Measurements from ENCODE around the gene TFCP2. TPM values are rescaled to one million over a fixed set of nuclear protein-coding genes. Genes with fewer than 3 reads are reported as not detected.

Gene TFCP2
- total RNA-seq, 6 experiments from 2014 or later, result 6.3 to 9.4 (median 7.3) TPM

- WGBS (ENCODE audit: insufficient coverage, low coverage, low lambda C conversion rate, missing lambda C conversion rate), result 87% methylated on average over 7 of the region's 7 CpGs
- no peaks in the 10 kb centered on the region for H3K9me3 ChIP-seq
- peaks cover 0 to 15% (median 2%) of the 10 kb centered on the region in 4 donors for H3K4me1 ChIP-seq
- peaks cover 0 to 58% (median 0%) of the 10 kb centered on the region in 4 donors for H3K36me3 ChIP-seq
- intact Hi-C loops (cut with DNase I), result no loop called here
- no peaks in the 10 kb centered on the region for H3K27me3 ChIP-seq
- ATAC-seq, result no peak
- H3K4me3 ChIP-seq, result no peak overlapping the region
- TF ChIP-seq CTCF (IDR thresholded peaks at IDR 0.05), result no peak
- TF ChIP-seq POLR2A (IDR thresholded peaks at IDR 0.05), result no peak
- no peak for DNase-seq
- no peak overlapping the region for H3K27ac ChIP-seq
Measured at GRCh38 chr12:51067771-51068170, 105.2 kb downstream of the TFCP2 start.

GRCh38 chr12:51067229-51067628, 105.7 kb downstream of the TFCP2 start:
- H3K9me3 ChIP-seq, result no peaks in the 10 kb centered on the region
- H3K4me3 ChIP-seq, result no peak overlapping the region
- no peaks in the 10 kb centered on the region for H3K27me3 ChIP-seq
- peaks cover 0 to 58% (median 0%) of the 10 kb centered on the region in 4 donors for H3K36me3 ChIP-seq
- TF ChIP-seq CTCF (IDR thresholded peaks at IDR 0.05) (no peak), POLR2A (IDR thresholded peaks at IDR 0.05) (no peak)
- H3K4me1 ChIP-seq, result peaks cover 0 to 20% (median 2%) of the 10 kb centered on the region in 4 donors
- no peak for DNase-seq
- no peak overlapping the region for H3K27ac ChIP-seq
- 76% methylated on average over 2 of the region's 4 CpGs for WGBS (ENCODE audit: insufficient coverage, low coverage, low lambda C conversion rate, missing lambda C conversion rate)
- intact Hi-C loops (cut with DNase I), result no loop called here
- no peak for ATAC-seq

- Histone ChIP-seq H3K9me3 (no peaks in the 10 kb centered on the region), H3K27ac (no peak overlapping the region), H3K4me1 (peaks cover 0 to 21% (median 2%) of the 10 kb centered on the region in 4 donors), H3K27me3 (no peaks in the 10 kb centered on the region), H3K4me3 (no peak overlapping the region), H3K36me3 (peaks cover 0 to 52% (median 0%) of the 10 kb centered on the region in 4 donors)
- intact Hi-C loops (cut with DNase I), result no loop called here
- DNase-seq (no peak), ATAC-seq (peak; percentile 53 to 87 (median 60))
- TF ChIP-seq POLR2A (IDR thresholded peaks at IDR 0.05), result no peak
- TF ChIP-seq CTCF (IDR thresholded peaks at IDR 0.05), result no peak
- WGBS (ENCODE audit: insufficient coverage, low coverage, low lambda C conversion rate, missing lambda C conversion rate), result 98% methylated on average over 5 of the region's 5 CpGs
Measured at GRCh38 chr12:51065530-51065929, 107.4 kb downstream of the TFCP2 start.

GRCh38 chr12:51062631-51063397, 110.1 kb downstream of the TFCP2 start:
- TF ChIP-seq POLR2A (IDR thresholded peaks at IDR 0.05) (no peak), CTCF (IDR thresholded peaks at IDR 0.05) (no peak)
- peak in 2 of 4 donors; percentile 6 to 35 for ATAC-seq
- DNase-seq, result no peak
- Histone ChIP-seq H3K9me3 (no peaks in the 10 kb centered on the region), H3K4me1 (peaks cover 0 to 13% (median 0%) of the 10 kb centered on the region in 4 donors), H3K27me3 (no peaks in the 10 kb centered on the region), H3K4me3 (no peak overlapping the region), H3K27ac (no peak overlapping the region), H3K36me3 (peaks cover 0 to 69% (median 19%) of the 10 kb centered on the region in 4 donors)
- intact Hi-C loops (cut with DNase I), result no loop called here
- 68% methylated on average over 9 of the region's 9 CpGs for WGBS (ENCODE audit: insufficient coverage, low coverage, low lambda C conversion rate, missing lambda C conversion rate)

All from right lobe of liver (tissue), 6 donors.